HS-27A (cell line): Measurements from ENCODE around the gene CDK2AP2.

Source experiments
- DNase-seq: peaks from one replicate; pipeline ENCODE4 v3.0.0-alpha.2; 2012; ENCODE audit warnings: low read depth, missing footprints

CDK2AP2 gene

GRCh38 chr11:67503119-67504004 is 4.6 kb downstream of the CDK2AP2 start:
- DNase-seq: no peak

GRCh38 chr11:67502328-67502979 is 5.5 kb downstream of the CDK2AP2 start:
- DNase-seq: no peak

DNA sequence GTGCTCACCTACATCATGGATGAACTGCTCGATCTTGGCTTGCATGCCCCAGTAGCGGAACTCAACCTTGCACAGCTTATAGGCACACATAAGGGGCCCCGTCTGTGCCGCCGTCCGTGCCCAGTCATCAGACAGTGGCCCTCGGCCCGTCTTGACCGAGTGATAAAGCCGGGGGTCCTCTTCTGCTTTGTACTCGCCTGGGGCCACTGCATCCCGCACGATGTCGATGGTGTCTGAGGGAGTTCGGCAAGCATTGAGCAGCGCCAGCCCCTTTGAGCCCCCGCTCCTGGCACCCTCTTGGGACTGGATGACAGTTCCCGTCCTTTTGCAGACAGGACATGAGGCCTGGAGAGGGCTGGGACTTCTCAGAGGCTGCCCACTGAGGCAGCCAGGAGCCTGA is 6.1 kb downstream of the CDK2AP2 start:
- DNase-seq: no peak

GRCh38 chr11:67500831-67501715 is 6.9 kb downstream of the CDK2AP2 start:
- DNase-seq: no peak

DNA sequence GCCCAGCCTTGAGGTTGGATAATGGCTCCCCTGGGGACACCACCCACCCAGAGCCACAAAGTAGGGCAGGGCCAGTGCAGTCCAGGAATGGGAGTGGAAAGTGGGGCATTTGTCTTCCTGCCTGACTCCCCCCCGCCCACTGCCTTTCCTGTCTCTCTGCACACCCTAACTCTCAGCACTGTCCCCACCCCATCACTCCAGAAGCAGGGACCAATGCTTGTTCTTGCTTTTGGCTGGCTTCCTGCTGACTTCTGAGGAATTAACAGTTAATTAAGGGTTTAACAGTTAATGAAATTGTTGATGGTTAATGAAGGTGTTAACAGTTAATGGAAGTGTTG is 7.5 kb downstream of the CDK2AP2 start:
- no peak for DNase-seq

GRCh38 chr11:67499808-67500483 is 8.0 kb downstream of the CDK2AP2 start:
- DNase-seq: no peak

GRCh38 chr11:67498544-67498972 is 9.4 kb downstream of the CDK2AP2 start:
- no peak for DNase-seq

DNA sequence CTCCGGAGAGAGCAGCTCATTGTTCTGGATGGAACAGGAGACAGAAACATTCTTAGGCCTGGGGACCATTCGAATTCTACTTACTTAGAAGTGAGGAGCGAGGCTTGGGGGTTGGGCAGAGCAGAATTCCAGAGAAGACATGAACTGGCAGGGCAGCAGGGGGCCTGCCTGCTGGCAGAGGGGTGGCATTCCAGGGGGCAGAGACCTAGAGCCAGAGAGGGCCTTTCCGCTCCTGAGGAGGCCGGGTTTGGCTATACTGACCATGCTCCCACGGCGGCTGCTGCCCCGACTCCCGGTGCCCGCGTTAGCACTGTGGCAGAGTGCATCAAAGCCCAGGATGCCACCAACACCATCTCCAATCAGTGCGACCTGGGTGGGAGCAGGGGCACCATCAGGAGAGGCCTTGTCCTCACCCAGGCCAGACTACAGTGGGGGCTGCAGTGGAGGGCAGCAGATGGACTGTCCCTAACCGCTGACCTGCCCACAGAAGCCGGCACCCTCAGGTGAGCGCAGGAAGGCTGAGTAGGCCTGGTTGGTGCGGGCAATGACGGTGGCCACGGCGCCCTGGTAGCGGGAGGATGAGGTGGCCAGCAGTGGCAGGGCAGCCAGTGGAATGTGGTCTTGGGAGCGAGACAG is 10.2 kb downstream of the CDK2AP2 start:
- DNase-seq: no peak

- no peak for DNase-seq
Measured at GRCh38 chr11:67496113-67496512, 11.8 kb downstream of the CDK2AP2 start.

- DNase-seq: no peak
Measured at GRCh38 chr11:67495234-67496005, 12.5 kb downstream of the CDK2AP2 start.

GRCh38 chr11:67494371-67495233 is 13.4 kb downstream of the CDK2AP2 start:
- DNase-seq: no peak

DNA sequence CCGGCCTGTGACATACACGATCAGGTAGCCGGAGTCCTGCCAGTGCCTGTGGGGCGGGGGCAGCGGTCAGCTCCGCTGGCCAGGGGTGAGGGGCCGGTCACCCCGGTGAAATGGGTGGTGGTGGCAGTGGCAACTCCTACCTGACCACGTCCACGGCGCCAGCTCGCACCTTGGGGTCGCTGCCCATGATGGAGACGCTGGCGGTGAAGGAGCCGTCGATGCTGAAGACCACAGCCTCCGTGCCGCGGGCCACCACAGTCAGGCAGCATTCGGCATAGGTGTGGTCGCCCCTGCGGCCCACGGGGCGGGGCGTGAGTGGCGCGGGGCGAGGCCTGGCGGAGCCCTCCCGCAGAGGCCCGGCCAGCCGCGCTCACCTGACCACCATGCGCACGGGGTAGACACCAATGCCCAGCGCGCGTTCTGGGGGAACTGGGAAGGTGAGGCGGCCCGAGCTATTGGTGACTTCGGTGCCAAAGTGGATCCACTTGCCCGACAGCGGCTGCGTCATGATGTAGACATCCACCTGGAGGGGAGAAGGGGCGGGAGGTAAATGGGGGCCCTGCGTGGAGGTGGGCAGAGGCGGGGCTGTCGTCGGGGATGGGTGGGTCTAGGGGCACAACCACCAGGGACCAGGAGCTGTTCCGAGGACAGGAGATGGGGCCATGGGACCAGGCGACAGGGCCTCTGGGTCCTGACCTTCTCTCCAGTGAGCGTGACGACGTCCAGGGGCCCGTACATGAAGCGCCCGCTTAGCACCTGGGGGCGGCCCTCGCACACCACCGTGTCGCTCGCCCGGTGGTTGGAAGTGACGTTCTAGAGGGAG is 14.2 kb downstream of the CDK2AP2 start:
- no peak for DNase-seq

DNA sequence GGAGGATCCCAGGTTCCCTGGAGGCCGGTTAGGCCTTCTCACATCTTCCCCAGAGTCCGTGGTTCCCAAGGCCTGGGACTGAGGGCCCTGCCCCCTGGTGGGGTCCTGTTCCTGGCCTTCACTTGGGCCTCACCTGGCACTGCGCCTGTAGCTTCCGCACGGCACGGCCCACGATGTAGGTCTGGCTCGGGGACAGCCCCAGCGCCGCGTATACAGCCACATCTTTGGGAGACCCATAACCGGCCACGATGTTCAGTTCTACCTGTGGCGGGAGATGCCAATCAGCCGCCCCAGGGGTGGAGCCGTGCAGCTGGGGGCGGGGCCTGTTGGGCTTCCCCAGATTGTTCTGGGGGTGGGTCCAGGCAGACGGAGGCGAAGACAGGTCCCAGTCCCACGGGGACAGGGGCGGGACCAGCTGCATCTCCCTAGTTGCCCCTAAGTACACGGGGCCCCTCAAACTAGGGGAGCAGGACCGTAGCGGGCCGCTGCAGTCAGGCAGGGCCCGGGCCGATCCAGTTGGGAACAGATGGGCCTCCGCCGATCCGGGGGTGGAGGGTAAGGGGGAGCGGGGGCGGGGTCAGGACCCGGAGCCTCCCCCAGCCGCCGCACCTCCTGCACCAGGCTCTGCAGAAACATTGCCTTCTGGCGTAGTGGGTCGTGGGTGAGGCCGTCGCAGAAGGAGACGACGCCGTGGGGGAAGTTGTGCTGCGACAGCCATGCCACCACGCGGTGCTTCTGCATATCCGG is 15.0 kb downstream of the CDK2AP2 start:
- no peak for DNase-seq

DNA sequence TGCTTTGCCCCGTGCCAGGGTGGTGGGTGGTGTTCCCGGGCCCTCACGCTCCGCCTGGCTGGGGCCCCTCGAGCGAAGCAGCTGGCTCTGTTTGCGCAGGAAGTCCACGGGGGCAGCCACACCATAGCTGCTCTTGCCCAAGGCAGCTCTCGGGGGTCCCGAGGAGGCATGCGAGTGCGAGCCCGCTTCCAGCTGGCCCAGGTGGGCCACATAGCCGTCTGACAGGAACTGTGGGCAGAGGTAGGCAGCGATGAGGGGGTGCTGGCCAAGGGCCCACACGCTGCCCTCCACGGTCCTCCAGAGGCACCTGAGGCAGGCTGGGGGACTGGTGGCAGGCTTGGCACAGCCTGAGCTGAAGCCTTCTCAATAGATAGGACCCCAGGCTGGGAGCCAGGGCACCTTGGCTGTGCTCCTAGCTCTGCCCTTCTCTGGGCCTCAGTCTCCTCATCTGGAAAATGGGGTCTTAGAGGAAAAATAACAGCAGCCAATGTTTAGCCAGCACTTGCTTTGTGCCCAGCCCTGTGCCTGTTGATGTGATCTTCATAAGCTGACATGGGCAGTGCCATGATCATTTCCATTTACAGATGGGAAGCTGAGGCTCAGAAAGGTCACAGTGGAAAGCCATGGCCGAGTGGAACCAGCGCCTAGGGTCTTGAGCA is 15.8 kb downstream of the CDK2AP2 start:
- DNase-seq: no peak

DNA sequence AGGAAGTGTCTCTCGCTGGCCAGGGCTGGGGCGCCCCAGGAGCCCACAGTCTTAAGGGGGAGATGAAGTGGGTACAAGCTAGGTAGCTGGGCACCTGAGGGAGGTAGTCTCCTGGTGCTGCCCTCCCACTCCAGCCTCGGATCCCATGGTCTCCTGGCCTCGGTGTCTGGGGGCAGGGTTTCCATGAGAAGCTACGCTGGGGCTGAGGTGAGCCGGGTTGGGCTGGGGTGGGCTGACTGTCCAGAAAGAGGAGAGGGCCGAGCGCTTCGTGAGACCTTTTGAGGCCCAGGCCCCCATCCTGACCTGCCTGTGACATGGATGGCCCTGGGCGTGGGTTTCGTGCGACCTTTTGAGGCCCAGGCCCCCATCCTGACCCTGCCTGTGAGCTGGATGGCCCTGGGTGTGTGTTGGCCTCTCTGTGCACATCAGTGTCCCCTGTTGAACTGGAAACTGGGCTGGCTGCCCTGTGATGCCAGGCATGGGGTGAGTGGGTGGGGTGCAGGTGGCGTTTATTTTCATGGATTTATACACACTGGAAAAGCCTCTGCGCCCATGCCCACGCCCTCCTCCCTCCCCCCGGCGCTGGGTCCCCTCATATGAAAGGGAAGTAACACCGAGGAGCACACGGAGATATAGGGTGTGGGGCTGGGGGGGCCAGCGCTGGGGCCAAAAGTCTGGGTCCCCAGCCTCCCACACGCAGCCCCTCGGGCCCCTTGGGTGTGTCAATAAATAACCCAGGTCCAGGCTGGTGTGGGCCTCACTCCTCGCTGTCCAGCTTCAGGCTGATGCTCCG is 16.5 kb downstream of the CDK2AP2 start:
- no peak for DNase-seq

DNA sequence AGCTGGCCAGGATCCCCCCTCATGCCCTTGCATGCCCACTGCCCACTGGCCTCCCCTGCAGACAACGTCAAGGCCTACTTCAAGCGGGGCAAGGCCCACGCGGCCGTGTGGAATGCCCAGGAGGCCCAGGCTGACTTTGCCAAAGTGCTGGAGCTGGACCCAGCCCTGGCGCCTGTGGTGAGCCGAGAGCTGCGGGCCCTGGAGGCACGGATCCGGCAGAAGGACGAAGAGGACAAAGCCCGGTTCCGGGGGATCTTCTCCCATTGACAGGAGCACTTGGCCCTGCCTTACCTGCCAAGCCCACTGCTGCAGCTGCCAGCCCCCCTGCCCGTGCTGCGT is 17.3 kb downstream of the CDK2AP2 start:
- DNase-seq: no peak
